KOPT-K1 (cell line): Measurements from ENCODE around the gene CD207.
"Not testable (repeated sequence)": the region's sequence is repeated elsewhere in the genome, so short reads cannot be mapped to it uniquely, and the experiment has no call there.

Experiments used
- H3K27ac ChIP-seq: fragments of 200-600 bp; sonication (generic); 2 replicates; pipeline ENCODE4 v1.5.1; 2016; ENCODE audit warnings: antibody characterized with exemption, mild to moderate bottlenecking, low read depth, low read length; ENCODE audit not compliant: poor library complexity, severe bottlenecking
- H3K36me3 ChIP-seq: fragments of 200-600 bp; sonication (generic); 2 replicates; pipeline ENCODE4 v1.5.1; 2017; ENCODE audit warnings: antibody characterized with exemption, mild to moderate bottlenecking, low read length, moderate library complexity; ENCODE audit not compliant: insufficient read depth
- H3K9me3 ChIP-seq: fragments of 200-600 bp; sonication (generic); 2 replicates; pipeline ENCODE4 v1.5.1; 2017; ENCODE audit warnings: antibody characterized with exemption, low read length, mild to moderate bottlenecking; ENCODE audit not compliant: insufficient read depth, poor library complexity, severe bottlenecking

CD207 gene

DNA sequence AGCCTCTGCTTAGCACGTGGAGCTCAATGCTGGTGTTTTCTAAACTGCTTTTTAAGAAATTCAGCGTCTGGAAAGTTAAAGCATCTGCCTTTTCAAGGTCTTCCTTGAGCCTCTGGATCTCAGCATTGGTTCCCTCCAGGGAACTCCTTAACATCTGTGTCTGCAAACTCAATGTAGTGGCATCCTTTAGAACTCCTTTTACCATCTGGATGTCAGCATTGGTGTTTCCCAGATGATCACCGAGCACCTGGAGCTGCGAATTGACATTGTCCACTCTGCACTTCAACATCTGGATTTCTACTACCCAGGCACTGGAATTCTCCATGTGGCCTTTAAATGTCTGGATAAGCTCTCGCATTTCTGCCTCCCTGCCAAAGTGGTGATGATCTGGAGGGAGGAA, 18.9 kb downstream of the CD207 start:
- H3K27ac ChIP-seq: no peak overlapping the region
- H3K9me3 ChIP-seq: no peaks in the 10 kb centered on the region
- no peaks in the 10 kb centered on the region for H3K36me3 ChIP-seq

DNA sequence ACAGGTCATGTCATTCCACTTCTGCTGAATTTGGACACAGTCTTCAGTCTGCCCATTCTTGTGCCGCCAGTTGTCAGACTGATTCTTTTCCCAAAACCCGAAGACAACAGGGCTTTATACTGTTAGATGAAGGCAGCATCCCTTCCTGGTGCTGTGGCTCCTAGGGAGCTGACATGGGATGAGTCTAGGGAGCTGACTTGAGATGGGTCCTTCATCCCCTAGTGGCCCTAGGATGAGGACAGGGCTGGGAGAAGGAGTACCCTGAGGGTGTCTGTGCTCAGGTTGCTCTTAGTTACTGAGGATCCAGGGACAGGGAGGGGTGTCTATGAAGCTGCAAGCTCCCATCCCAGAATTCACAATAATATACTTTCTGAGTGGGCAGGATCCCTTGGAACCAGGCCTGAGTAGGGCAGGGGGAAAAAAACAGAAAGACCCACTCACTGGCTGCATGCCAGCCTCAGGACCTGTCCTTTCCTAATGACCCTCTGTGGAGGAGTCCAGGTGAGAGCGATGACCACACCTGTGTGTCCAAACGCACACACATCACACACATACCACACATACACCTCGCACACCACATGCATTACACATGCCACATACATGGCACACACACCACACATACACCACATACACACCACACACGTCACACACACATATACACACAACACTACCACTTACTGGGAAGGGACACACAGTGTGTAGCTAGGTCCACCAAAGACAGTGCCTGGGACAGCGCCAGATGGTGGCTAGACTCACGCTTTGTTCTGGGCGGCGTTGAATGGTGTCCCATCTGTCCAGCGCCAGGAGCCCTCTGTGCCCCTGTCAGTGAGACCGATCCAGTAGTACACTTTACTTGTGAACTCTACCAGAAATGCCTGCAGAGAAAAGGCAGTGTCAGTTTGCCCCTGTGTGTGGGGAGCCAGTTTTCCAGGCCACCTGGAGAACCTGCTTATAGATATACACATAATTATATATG, 26.3 kb downstream of the CD207 start:
- no peaks in the 10 kb centered on the region for H3K36me3 ChIP-seq
- H3K27ac ChIP-seq: no peak overlapping the region
- H3K9me3 ChIP-seq: no peaks in the 10 kb centered on the region

DNA sequence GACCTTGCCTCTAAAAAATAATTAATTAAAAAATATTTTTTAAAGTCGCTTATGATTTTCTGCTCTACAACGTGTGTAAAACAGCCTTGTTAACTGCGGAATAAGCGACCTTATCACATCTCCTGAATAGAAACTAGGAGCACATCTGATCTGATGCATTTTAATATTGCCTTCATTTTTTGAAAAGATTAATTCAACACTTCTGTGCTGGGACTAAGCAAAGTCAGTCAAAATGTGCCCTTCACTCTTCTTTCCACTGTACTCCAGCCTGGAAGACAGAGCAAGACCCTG, 27.8 kb downstream of the CD207 start:
- Histone ChIP-seq H3K36me3 (no peaks in the 10 kb centered on the region), H3K9me3 (no peaks in the 10 kb centered on the region), H3K27ac (no peak overlapping the region)

DNA sequence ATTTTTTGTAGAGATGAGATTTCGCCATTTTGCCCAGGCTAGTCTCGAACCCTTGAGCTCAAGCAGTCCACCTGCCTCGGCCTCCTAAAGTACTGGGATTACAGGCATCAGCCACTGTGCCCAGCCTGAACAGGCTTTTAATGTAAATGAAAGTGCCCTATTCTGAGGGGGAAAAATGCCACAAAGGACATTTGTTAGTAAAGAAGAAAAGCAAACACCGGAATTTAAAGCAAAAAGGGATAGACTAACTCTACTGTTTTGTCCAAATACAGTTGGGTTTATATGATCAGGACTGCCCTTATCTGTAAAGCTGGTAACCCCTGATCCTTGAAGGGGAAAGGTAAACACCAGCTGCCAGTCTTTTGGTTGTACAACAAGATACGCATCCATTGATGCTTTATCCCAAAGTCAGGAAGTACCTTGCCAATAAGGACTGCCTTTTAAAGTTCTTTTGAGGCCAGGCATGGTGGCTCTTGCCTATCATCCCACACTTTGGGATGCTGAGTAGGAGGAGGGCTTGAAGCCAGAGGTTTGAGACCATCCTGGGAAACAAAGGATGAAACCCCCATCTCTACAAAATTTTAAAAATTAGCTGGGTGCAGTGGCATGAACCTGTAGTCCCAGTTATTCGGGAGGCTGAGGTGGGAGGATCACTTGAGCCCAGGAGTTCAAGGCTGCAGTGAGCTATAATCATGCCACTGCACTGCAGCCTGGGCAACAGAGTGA, 28.4 kb downstream of the CD207 start:
- Histone ChIP-seq H3K27ac (no peak overlapping the region), H3K36me3 (no peaks in the 10 kb centered on the region), H3K9me3 (no peaks in the 10 kb centered on the region)

DNA sequence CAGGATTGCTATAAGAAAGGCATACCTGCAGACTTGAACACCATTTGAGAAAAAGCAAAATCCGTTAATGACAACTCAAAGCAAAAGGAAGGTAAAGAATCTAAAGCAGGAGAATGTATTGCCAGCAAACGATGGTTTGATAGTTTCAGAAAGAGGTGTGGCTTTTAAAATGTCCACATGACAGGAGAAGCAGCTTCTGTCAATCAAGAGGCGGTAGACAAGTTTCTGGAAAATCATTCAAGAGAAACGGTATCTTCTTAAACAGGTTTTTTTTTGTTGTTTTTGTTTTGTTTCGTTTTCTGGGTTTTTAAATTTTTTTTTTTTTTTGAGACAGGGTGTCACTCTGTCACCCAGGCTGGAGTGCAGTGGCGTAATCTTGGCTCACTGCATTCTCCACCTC, 29.0 kb downstream of the CD207 start:
- Histone ChIP-seq H3K36me3 (no peaks in the 10 kb centered on the region), H3K27ac (no peak overlapping the region), H3K9me3 (no peaks in the 10 kb centered on the region)

DNA sequence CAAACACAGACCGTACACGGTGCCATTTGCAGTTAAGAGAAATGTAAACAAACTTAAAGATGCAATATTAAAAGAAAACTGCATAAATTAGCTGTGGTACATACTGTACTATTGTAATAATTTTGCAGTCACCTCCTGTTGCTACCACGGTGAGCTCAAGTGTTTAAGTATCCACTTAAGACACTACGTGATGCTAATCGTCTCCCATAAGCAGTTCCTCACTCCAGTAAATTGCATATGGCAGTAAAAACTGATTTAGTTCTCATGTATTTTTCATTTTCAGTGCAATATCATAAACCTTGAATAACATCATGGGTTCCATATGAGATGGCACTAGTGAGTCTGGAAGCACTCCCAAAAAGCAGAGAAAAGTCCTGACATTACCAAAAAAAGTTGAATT, 29.6 kb downstream of the CD207 start:
- no peak overlapping the region for H3K27ac ChIP-seq
- no peaks in the 10 kb centered on the region for H3K9me3 ChIP-seq

DNA sequence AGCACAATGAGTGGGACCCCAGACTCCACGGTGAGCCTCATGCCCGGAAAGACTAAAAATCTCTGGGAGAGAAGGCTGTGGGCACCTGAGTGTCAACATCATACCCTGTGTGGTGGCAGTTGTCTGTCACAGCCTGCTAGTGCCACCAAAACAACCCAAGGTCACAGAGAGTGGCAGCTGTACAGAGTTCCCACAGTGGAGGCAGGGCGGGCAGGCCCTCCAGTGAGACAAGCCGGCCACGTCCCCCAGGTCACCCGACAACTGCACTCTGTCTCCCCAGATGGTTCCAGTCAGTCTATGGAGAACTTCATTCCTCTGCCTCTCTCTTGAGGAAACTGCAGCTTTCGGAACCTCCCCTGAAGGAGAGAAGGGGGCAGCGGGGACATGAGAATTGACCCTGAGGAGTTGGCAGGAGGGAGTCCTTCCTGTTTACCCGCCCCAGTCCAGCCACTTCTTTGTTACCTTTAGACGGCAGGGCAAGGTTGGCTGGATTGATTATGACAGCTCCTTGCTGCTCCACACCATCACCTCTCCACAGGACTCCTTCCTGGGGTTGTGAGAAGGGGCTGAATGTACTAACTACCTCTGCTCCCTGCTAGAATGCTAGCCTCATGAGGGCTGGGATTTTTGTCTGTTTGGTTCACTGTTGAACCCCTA, 33.9 kb downstream of the CD207 start:
- H3K9me3 ChIP-seq: no peaks in the 10 kb centered on the region
- H3K27ac ChIP-seq: no peak overlapping the region
- H3K36me3 ChIP-seq: no peaks in the 10 kb centered on the region

More for the DNA sequence above, 29.6 kb downstream of the CD207 start:
- H3K36me3 ChIP-seq: no peaks in the 10 kb centered on the region

DNA sequence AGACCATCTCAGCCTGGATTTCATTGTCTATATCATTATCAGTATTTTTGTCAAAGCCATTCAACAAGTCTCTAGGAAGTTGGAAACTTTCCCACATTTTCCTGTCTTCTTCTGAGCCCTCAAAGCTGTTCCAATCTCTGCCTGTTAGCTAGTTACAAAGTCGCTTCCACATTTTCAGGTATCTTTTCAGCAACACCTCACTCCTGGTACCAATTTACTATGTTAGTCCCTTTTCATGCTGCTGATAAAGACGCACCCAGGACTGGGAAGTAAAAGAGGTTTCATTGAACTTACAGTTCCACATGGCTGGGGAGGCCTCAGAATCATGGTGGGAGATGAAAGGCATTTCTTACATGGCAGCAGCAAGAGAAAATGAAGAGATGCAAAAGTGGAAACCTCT, 35.9 kb downstream of the CD207 start:
- H3K27ac ChIP-seq: no peak overlapping the region

DNA sequence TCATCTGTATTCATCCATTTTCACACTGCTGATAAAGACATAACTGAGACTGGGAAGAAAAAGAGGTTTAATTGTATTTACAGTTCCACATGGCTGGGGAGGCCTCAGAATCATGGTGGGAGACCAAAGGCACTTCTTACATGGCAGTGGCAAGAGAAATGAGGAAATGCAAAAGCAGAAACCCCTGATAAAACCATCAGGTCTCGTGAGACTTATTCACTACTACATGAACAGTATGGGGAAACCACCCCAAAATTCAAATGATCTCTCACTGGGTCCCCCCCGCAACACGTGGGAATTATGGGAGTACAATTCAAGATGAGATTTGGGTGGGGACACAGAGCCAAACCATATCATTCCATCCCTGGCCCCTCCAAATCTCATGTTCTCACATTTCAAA, 37.6 kb downstream of the CD207 start:
- H3K9me3 ChIP-seq, H3K36me3 ChIP-seq, H3K27ac ChIP-seq: not testable (repeated sequence)

More for the DNA sequence above, 35.9 kb downstream of the CD207 start:
- H3K36me3 ChIP-seq: no peaks in the 10 kb centered on the region
- no peaks in the 10 kb centered on the region for H3K9me3 ChIP-seq

DNA sequence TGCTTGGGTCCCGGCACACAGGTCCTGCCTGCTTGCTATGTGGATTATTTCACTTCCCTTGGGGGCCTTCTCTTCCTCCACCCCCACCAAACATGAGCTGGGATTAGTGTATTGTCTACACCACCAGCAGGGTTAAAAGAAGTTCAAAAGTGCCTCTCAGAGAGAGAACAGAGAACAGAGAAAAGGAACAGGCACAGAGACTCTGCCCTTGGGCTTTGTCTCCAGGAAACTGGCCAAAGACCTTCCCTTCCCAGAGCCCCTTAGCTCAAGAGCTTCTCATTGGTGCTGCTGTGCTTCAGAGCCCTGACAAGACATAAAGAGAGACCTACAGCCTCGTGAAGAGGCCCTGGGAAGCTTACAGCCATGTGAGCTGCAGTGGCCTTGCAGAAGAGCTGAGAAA, 38.1 kb downstream of the CD207 start:
- no peak overlapping the region for H3K27ac ChIP-seq
- H3K36me3 ChIP-seq: no peaks in the 10 kb centered on the region
- H3K9me3 ChIP-seq: no peaks in the 10 kb centered on the region

DNA sequence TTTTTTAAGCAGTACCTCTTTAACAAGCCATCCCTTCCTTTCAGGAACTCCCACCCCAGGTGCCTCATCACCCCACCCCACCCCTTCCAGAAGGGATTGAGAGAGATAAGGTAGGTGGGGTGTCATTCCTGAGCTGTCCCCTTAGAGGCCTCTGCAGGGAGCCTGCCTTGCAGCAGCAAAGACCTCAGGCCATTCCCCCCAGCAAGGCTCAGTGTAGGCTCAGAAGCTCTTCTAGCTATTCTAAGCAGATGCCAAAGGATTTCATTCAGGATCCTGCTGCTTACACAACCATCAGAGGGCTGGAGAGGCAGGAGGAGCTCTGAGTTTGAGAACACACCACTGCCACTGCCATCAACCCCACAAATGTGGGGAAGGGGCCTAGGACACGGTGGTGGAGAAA, 39.4 kb downstream of the CD207 start:
- H3K9me3 ChIP-seq: no peaks in the 10 kb centered on the region
- no peak overlapping the region for H3K27ac ChIP-seq
- no peaks in the 10 kb centered on the region for H3K36me3 ChIP-seq

DNA sequence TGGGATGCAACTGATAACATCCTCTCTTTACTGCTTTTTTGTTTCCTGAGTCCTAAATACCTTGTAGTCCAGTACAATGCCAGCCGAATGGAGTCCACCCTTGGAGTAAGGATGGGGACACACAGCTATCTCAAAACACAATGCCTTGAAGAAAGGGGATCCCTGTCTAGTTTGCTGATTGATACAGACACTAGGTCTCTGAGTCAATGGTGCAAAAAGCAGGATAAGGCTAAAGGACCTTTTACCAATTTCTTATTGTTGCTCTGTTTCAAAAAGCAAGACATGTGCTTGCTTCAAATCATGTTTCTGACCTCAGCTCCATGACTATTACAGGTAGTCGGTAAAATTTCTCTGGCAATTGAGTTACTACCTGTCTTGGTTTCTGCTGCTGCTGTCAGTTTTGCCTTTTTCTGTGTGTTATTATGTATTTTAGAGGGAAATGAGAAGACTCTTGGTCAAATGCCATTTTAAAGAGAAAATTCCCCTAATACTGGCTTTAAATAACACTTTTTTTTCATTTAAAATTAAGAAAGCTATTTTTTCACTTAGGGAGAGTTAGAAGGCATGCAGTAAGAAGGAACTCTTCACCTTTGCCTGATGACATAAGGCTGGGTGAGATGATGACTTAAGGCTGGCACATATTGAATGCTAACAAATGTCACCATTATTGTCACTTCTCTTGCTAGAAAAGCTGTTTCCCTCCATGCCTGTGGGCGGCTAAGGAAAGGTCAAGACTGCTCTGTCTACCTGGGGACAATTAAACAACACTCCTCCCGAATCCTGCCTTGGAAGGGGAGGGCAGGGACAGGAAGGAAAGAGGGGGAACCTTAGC, 40.2 kb downstream of the CD207 start:
- Histone ChIP-seq H3K27ac (no peak overlapping the region), H3K36me3 (no peaks in the 10 kb centered on the region), H3K9me3 (no peaks in the 10 kb centered on the region)

DNA sequence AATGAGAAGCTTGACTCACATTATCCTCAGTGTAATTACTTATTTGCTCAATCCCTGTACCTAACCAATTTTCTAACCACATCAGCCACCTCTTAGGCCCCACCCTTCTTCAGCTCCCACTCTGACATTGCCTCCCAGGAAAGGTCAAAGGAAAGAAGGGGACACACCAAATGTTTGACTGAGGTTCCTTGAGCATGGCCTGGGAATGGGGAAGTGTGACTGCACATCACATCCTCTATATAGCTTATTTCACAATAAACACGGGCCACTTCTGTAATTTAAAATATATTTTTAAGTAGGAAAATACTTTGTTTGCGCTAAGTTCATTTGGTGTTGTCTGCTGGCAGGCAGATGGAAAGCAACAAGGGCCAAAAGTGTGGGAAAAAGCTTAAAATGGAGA, 42.2 kb downstream of the CD207 start:
- H3K9me3 ChIP-seq: no peaks in the 10 kb centered on the region
- H3K27ac ChIP-seq: no peak overlapping the region
- H3K36me3 ChIP-seq: no peaks in the 10 kb centered on the region

DNA sequence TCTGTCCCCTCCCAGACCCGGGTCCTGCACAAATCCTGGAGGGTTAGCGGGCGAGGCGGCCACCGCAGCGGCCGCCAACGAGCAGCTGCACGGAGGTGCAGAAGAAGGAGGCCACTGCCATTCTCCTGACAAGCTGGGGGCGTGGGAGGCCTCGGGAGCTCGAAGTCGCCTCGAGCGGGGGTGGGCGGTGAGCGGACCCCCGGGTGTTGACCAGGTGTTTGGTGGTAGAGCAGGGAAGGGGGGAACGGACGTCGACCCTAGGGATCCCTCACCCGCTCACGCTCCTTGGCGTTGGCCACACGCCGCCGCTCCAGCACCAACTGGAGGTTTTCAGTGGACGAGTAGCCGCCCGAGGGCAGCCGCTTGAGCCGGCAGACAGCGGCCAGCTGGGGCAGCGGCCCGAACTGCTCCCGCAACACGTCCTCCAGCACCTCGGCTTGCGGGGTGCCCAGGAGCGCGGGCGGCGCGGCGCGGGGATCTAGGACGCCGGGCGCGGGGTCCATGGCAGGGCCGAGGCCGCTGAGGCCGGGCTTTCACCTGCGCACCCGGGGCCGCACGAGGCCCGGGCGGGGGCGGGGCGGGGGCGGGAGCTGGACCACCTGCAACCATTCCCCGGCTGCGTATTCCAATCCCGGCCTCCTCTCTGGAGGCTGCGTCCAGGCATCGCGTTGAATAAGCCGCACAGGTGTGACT, 45.3 kb downstream of the CD207 start, which contains the start of gene FIGLA:
Gene FIGLA, minus strand, starts transcription at position 508 of the 693 bp plus-strand sequence. Its CDS starts 5 bp downstream, at position 503.
- Histone ChIP-seq H3K36me3 (no peaks in the 10 kb centered on the region), H3K9me3 (no peaks in the 10 kb centered on the region), H3K27ac (no peak within 1 kb of the TSS)
